ENCODE results near the gene NKD2.
"Not testable (repeated sequence)": the region's sequence is repeated elsewhere in the genome, so short reads cannot be mapped to it uniquely, and the experiment has no call there.

Gene NKD2

DNA sequence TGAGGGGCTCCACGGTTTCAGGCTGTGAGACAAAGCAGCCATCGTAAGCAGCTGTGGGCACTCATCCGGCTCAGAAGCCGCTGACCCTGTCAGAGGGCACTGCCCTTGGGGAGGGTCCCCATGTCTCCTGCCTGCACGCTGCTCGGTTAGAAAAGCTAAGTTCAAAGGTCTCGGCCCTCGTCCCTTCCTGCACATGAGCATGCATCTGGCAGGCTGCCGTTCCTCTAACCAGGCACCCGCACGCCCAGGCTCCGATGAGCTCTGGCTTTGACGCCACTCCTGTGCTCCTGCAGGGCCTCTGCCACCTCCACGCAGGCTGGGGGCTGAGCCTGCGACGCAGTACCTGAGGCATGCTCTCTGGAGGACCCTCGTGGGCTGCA lies 51.3 kb downstream of the NKD2 start:
- no peak for DNase-seq

DNA sequence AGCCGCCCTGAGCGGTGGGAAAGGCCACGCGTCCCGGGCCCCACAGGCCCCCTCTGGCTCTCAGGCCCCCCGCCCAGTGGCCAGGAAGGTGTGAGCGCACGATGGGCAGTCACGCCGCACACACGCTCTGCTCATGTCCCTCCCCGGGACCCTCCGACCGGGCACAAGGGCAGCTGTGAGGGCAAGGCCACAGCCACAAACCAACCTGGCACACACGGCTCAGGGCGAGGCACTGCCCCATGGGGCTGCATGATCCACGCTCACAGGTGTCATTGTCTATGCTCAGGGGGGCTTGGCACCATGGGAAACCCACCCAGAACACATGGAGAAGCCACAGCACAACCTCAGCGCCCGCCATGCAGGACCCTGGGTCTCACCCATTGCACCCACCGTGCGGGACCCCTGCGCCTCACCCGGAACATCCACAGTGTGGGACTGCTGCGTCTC lies 52.0 kb downstream of the NKD2 start:
- no peak for DNase-seq

DNA sequence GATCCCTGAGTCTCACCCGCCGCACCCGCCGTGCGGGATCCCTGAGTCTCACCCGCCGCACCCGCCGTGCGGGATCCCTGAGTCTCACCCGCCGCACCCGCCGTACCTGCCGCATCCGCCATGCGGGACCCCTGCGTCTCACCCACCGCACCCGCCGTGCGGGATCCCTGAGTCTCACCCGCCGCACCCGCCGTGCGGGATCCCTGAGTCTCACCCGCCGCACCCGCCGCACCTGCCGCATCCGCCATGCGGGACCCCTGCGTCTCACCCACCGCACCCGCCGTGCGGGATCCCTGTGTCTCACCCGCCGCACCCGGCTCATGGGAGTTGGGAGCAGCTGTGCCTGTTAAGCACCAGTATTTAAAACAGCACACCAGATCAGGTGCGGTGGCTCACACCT lies 52.7 kb downstream of the NKD2 start:
- not testable (repeated sequence) for DNase-seq

GRCh38 chr5:1061916-1062315 lies 53.3 kb downstream of the NKD2 start:
- DNase-seq, result no peak

GRCh38 chr5:1062761-1063568 lies 54.4 kb downstream of the NKD2 start:
- no peak for DNase-seq

DNA sequence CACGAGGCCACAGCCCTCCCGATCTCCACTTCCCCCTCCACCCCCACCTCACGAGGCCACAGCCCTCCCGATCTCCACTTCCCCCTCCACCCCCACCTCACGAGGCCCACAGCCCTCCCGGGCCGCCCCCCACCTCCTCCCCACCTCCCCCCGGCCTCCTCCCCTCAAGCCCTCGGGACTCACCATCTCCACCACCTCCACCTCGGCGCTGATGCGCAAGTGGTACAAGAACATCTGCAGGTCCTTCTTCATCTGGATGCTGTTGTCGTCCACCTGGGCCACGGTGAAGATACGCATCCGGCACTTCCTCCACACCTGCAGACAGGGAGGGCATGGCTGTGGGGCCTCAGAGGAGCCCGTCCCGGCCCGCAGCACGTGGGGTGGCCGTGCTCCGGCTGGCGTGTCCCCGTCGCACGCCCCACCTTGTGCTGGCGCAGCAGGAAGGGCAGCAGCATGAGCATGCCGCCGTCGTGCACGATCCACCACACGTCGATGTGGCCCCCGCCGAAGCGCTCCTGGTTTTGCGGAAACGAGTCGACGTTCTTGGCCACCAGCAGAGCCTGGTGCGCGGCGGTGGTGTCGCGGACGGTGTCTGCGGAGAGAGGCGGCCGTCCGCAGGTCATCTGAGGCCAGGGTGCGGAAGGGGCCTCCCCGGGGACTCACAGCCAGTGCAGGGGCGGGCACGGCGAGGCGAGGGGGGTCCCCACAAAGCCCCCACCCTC lies 55.2 kb downstream of the NKD2 start:
- no peak for DNase-seq

DNA sequence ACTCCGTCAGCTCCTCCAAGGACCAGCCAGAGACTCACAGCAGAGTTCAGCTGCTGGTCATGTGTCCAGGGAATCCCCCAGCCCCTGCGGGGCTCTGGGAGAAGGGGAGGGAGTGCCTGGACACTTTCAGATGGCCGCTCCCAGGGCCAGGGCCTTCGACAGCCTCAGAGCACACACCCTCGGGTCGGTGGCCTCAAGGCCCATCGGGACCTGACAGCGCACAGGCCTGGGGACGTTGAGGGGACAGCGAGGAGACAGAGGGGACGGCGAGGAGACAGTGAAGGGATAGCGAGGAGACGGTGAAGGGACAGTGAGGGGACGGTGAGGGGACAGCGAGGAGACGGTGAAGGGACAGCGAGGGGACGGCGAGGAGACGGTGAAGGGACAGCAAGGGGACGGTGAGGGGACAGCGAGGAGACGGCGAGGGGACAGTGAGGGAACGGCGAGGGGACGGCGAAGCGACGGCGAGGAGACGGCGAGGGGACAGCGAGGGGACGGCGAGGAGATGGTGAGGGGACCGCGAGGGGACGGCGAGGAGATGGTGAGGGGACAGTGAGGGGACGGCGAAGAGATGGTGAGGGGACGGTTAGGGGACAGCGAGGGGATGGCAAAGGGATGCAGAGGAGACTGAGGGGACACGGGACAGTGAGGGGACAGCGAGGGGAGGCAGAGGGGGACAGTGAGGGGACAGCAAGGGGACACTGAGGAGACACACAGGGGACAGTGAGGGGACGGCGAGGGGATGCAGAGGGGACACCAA lies 56.0 kb downstream of the NKD2 start:
- no peak for DNase-seq

GRCh38 chr5:1065143-1065750 lies 56.6 kb downstream of the NKD2 start:
- no peak for DNase-seq

DNA sequence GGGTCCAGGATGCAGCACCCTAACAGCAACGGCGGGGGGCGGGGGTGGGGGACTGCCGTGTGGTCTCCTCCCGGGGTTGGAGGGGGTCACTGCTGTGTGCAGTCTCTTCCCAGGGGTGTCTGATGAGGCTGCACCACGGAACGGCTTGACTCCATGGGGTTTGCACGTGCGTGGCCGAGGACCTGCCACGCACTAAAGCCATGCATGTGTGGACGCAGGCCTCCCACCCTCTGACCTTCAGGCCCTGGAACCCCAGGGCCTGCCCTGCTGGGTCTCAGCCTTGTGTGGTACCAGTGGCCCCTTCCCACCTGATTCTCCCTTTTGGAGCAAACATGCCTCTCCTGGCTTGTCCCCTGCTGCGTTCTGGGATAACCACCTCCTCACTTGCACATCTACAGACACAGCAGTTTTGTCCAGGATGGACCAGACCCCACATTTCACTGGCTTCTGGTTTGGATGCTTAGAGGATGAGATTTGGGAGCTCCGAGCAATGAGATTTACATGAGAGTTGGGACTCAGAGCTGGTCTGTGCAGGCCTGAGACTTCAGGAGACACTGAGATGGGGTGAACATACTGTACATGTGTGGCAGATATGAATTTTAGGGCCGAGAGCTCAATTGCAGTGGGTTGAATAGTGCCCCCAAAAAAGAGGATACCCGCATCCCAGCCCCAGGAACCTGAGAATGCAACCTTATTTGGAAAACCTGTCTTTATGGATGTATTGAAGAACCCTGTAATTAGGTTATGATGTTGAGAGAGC lies 57.5 kb downstream of the NKD2 start:
- DNase-seq, result no peak

DNA sequence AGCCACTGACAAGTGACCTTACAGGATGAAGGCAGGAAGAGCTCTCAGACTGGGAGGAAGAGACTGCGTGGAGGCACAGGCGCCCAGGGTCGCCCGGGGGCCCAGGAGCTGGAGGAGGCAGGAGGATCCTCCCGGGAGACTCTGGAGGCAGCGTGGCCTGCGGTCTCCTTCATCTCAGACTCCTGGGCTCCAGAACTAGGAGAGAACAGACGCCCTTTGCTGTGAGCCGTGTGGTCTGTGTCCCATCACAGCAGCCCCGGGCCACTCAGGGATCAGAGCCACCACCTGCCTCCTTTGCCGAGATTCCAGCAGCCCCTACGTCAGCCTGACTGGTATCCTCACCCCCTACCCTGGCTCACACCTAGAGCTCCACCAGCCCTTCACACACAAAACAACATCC lies 58.1 kb downstream of the NKD2 start:
- no peak for DNase-seq

GRCh38 chr5:1067141-1068121 lies 58.8 kb downstream of the NKD2 start:
- no peak for DNase-seq

DNA sequence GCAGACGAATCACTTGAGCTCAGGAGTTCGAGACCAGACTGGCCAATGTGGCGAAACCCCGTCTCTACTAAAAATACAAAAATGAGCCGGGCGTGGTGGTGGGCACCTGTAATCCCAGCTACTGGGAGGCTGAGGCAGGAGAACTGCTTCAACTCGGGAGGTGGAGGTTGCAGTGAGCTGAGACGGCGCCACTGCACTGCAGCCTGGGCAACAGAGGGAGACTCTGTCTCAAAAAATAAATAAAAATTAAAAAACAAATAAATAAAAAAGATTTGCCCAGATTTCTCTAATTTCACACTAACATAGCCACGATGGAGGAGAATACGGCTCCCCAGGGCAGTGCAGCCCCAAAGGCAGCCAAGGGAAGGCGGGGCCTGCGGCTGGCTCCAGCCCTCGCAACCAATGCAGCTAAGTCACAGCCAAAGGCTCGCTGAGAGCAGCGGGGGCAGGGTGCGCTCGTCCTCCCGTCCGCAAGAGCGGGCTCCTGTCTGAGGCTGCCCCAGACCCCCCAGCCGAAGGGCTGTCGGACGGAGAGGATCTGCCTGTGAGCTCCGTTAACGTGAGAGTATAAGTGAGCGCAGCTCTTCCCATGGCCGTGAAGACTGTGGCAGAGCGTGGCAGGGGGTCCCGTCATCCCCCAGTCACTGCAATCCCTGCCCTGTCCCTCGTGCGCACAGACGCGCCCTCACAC lies 59.7 kb downstream of the NKD2 start:
- no peak for DNase-seq

GRCh38 chr5:1068895-1069719 lies 60.5 kb downstream of the NKD2 start:
- DNase-seq, result no peak

DNA sequence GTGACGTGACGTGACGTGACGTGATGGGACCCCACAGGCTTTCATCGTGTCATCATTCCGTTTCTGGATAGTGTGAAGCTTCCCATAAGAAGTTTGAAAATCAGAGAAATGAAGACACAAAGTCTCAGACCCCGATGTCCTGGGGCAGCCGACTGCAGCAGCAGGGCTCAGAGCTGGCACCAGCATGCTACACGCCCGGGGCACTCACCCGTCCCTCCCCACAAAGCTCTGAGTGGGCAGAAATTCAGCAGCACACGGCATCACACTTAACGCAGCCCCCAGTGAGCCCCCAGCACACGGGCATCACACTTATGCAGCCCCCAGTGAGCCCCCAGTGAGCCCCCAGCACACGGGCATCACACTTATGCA lies 61.1 kb downstream of the NKD2 start:
- no peak for DNase-seq

- DNase-seq, result no peak
Measured at GRCh38 chr5:1073239-1074102, 64.9 kb downstream of the NKD2 start.

DNA sequence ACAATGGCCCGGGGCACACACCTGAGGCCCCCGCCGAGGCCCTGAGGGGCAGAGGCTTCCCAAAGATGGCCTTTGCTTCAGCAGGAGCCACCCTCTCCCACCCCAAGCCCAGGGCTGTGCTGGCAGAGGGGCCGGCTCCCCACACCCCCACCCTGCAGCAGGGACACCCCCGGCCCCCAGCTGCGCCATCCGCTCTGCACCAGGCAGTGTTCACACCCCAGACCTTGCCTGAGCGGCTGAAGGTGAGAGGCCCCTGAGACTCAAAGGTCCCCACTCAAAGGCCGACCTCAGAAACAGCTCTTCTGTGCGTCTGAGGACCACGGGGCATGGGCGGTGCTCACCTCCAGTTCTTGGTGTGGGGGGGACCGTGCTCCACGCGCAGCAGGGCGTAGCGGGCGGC lies 65.6 kb downstream of the NKD2 start:
- no peak for DNase-seq

- no peak for DNase-seq
Measured at GRCh38 chr5:1074816-1075554, 66.4 kb downstream of the NKD2 start.

DNA sequence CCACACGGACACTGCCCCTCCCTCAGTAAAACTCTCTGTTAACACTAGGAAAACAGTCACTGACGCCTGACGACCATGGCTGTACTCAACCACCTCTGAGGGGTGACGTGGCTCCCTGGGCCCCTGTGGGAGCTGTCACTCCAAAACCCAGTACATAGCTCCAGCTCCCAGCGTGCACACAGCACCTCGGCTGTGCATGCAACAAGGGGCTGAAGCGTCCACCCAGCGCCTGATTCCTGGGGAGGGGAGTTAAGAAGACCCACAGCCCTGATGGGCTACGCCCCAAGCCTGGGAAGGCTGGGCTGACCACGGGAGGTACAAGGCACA lies 66.9 kb downstream of the NKD2 start:
- no peak for DNase-seq

Measured in activated CD4-positive, alpha-beta T cell treated with anti-CD3 and anti-CD28 coated beads, Interleukin-2, Interleukin-6, amounts not matched to agents 100 ng/mL and 50 ng/mL, durations not matched to agents 16 hours and 8 hours (primary cell).